K562 (cell line): ENCODE data around the gene KNTC1. TPM values are rescaled to one million over a fixed set of nuclear protein-coding genes. Genes with fewer than 3 reads are reported as not detected.
A peak's percentile ranks its signal among the peaks of the same experiment; 100 is the strongest.

ENCODE experiments used
- ATAC-seq: fragments of 200-7000 bp; cut with Tn5 transposase; 3 replicates; pipeline ENCODE4 v1.9.1; 2020; ENCODE audit warnings: moderate library complexity
- BruUV-seq: library from RNA; stranded (reverse); fragments of 400-500 nt; replicated peaks from 2 replicates; lab custom pipeline; 2021; lab: Mats Ljungman, UMichigan
- CTCF ChIA-PET: fragments of 300-600 bp; formaldehyde crosslinking; extraction: SDS; loops from one replicate; lab custom pipeline; 2021; ENCODE audit warnings: low intra/inter-chr PET ratio; lab: Yijun Ruan, JAX
- POLR2A ChIA-PET: fragments of 300-600, 350-650 bp; sonication (Branson Sonifier 250); formaldehyde crosslinking; extraction: SDS; loops from one replicate; lab custom pipeline; 2021; ENCODE audit warnings: antibody characterized with exemption, inconsistent platforms; lab: Yijun Ruan, JAX
- DNase-seq, 4 experiments: peaks; one replicate each; pipeline versions ENCODE4 v3.0.0 to v3.0.0-alpha.2; 2011 to 2018; ENCODE audit warnings: low spot score in 3 of 4, mixed read lengths in 3 of 4; ENCODE audit errors: extremely low read depth in 1 of 4
- FAIRE-seq: peaks from 2 replicates; lab custom pipeline; 2011; peaks lifted over from hg19 to GRCh38; lab: Jason Lieb, UNC
- H2AFZ ChIP-seq: 2 replicates; pipeline ENCODE4 v1.6.0; 2011; ENCODE audit warnings: low read depth, low read length, control low read depth, inconsistent platforms
- H3K27ac ChIP-seq: fragments of 200-600 bp; 3 replicates; pipeline ENCODE4 v1.8.0; 2011; ENCODE audit warnings: low read depth, mild to moderate bottlenecking, control low read depth, inconsistent platforms, low read length, moderate library complexity, mixed read lengths; ENCODE audit errors: extremely low read depth
- H3K27me3 ChIP-seq, 2 experiments: fragments of 300-600 bp in 1 of 2; 2 replicates in 1 of 2; 3 replicates in 1 of 2; pipeline versions ENCODE4 v1.6.0 to v1.8.0; 2011; ENCODE audit warnings: inconsistent platforms in 2 of 2, low read length in 2 of 2, mild to moderate bottlenecking in 1 of 2, mixed read lengths in 1 of 2, moderate library complexity in 1 of 2; ENCODE audit not compliant: control insufficient read depth in 2 of 2, insufficient read depth in 2 of 2
- H3K36me3 ChIP-seq: fragments of 300-600 bp; 3 replicates; pipeline ENCODE4 v1.8.0; 2011; ENCODE audit warnings: mild to moderate bottlenecking, low read length, inconsistent platforms; ENCODE audit not compliant: control insufficient read depth, insufficient read depth
- H3K4me1 ChIP-seq, 2 experiments: fragments of 200-600 bp in 1 of 2; replicated peaks in 1 of 2; 2 replicates in 1 of 2; 3 replicates in 1 of 2; pipeline versions ENCODE4 v1.5.1 to v1.8.0; 2011; ENCODE audit warnings: inconsistent platforms in 2 of 2, low read length in 2 of 2, mild to moderate bottlenecking in 1 of 2, mixed read lengths in 1 of 2, moderate library complexity in 1 of 2; ENCODE audit not compliant: control insufficient read depth in 2 of 2, insufficient read depth in 2 of 2
- H3K4me2 ChIP-seq: 2 replicates; pipeline ENCODE4 v1.6.1; 2011; ENCODE audit warnings: low read length, control low read depth, inconsistent platforms, mixed read lengths; ENCODE audit not compliant: insufficient read depth
- H3K4me3 ChIP-seq: fragments of 200-600 bp; sonication (generic), shearing (Covaris generic); 2 replicates; pipeline ENCODE4 v1.5.1; 2016; ENCODE audit warnings: control low read depth, inconsistent platforms
- H3K79me2 ChIP-seq: fragments of 200-600 bp; 3 replicates; pipeline ENCODE4 v1.8.0; 2011; ENCODE audit warnings: low read length, inconsistent platforms; ENCODE audit not compliant: control insufficient read depth, insufficient read depth
- H3K9ac ChIP-seq, 2 experiments: 2 replicates each; pipeline versions ENCODE4 v1.6.0 to v1.6.1; 2011; ENCODE audit warnings: low read depth in 2 of 2, low read length in 2 of 2, control low read depth in 1 of 2, inconsistent platforms in 1 of 2, mild to moderate bottlenecking in 1 of 2, mixed read lengths in 1 of 2; ENCODE audit not compliant: insufficient read depth in 1 of 2
- H3K9me1 ChIP-seq: one replicate; pipeline ENCODE4 v1.6.0; 2011; ENCODE audit warnings: inconsistent platforms, mild to moderate bottlenecking, low read length, moderate library complexity; ENCODE audit not compliant: control insufficient read depth, insufficient read depth
- H3K9me3 ChIP-seq: replicated peaks from 2 replicates; pipeline ENCODE4 v1.5.1; 2011; ENCODE audit warnings: low read depth, low read length, inconsistent platforms; ENCODE audit not compliant: control insufficient read depth, insufficient read depth
- H4K20me1 ChIP-seq: replicated peaks from 2 replicates; pipeline ENCODE4 v1.6.1; 2011; ENCODE audit warnings: low read length, inconsistent platforms, mixed read lengths; ENCODE audit not compliant: control insufficient read depth, insufficient read depth
- BACH1 ChIP-seq: fragments of 200-800 bp; sonication (Bioruptor generic); IDR thresholded peaks from 2 replicates; pipeline ENCODE4 v1.6.1; 2016; ENCODE audit warnings: missing genetic modification characterization, missing compliant biosample characterization
- ILF3 ChIP-seq: fragments of 450-650 bp; IDR thresholded peaks from 2 replicates; pipeline ENCODE4 v1.6.1; 2018; ENCODE audit warnings: antibody characterized with exemption, mild to moderate bottlenecking, moderate library complexity, borderline replicate concordance
- MXI1 ChIP-seq: IDR thresholded peaks from 2 replicates; pipeline ENCODE4 v1.6.1; 2011; ENCODE audit warnings: low read depth, mild to moderate bottlenecking, improper control_type of control experiment, low read length
- POLR2A ChIP-seq: fragments of 450-650 bp; conservative IDR thresholded peaks from 2 replicates; pipeline ENCODE4 v1.6.1; 2016
- POLR2AphosphoS2 ChIP-seq: IDR thresholded peaks from 2 replicates; pipeline ENCODE4 v1.6.1; 2012; ENCODE audit warnings: low read length, improper control_type of control experiment
- POLR2AphosphoS5 ChIP-seq: IDR thresholded peaks from 2 replicates; pipeline ENCODE4 v1.6.1; 2011; ENCODE audit warnings: mild to moderate bottlenecking, low read depth, low read length, moderate library complexity; ENCODE audit not compliant: control insufficient read depth, insufficient read depth
- POLR2B ChIP-seq: fragments of 450-650 bp; IDR thresholded peaks from 2 replicates; pipeline ENCODE4 v1.6.1; 2018; ENCODE audit warnings: low read depth; ENCODE audit not compliant: partially characterized antibody
- SMARCE1 ChIP-seq: fragments of 450-650 bp; IDR thresholded peaks from 2 replicates; pipeline ENCODE4 v1.7.1; 2016; ENCODE audit warnings: mild to moderate bottlenecking
- TOE1 ChIP-seq, 2 experiments: fragments of 450-650 bp in 1 of 2; sonication (generic) in 1 of 2; formaldehyde crosslinking in 1 of 2; IDR thresholded peaks; 2 replicates each; pipeline versions ENCODE4 v1.7.1 to v1.8.0; 2016 to 2022; ENCODE audit warnings: borderline replicate concordance in 2 of 2, mild to moderate bottlenecking in 2 of 2, antibody characterized with exemption in 1 of 2, inconsistent platforms in 1 of 2, low read depth in 1 of 2, missing genetic modification reagents in 1 of 2, moderate library complexity in 1 of 2
- ZEB2 ChIP-seq: fragments of 450-650 bp; IDR thresholded peaks from 2 replicates; pipeline ENCODE4 v1.6.1; 2016
- ZNF347 ChIP-seq: fragments of 450-650 bp; formaldehyde crosslinking; IDR thresholded peaks from 2 replicates; pipeline ENCODE4 v1.4.0; 2020; ENCODE audit warnings: low read depth, mild to moderate bottlenecking, moderate library complexity
- ZNF449 ChIP-seq: fragments of 250-450 bp; sonication (Bioruptor Pico); IDR thresholded peaks from 2 replicates; pipeline ENCODE4 v1.8.0; 2022; ENCODE audit warnings: moderate library complexity, mild to moderate bottlenecking, inconsistent platforms
- ZNF551 ChIP-seq: fragments of 250-450 bp; sonication (Bioruptor Pico); IDR thresholded peaks from 2 replicates; pipeline ENCODE4 v1.5.0; 2021; ENCODE audit warnings: mild to moderate bottlenecking, moderate library complexity
- WGBS: fragments of 100-300 bp; shearing (Covaris generic); methylation state at CpG from one replicate; pipeline ENCODE4 v1.1.6; 2016; ENCODE audit warnings: low coverage, mixed read lengths; ENCODE audit not compliant: insufficient coverage; ENCODE audit errors: missing lambda C conversion rate; 5-methylcytosine and 5-hydroxymethylcytosine counted together
- in situ Hi-C: fragments of 300-500 bp; cut with MboI; formaldehyde crosslinking; loops from 4 replicates; pipeline ENCODE4 v1.15.0; 2018; ENCODE audit warnings: inconsistent platforms, mixed read lengths
- intact Hi-C: fragments of 100-400 bp; cut with micrococcal nuclease; formaldehyde crosslinking; loops from 2 replicates; pipeline ENCODE4 v1.14.2; 2022
- polyA plus RNA-seq, 8 experiments: library from polyadenylated mRNA; depleted of rRNA in 4 of 8; stranded (reverse) in 5 of 8; unstranded in 3 of 8; fragments of >200 nt; fragmentation: Nextera tagmentation in 2 of 8; fragmentation: Illumina TruSeq in 1 of 8; extraction: Ambion mirVana in 2 of 8; extraction: Trizol in 1 of 8; gene quantifications; 2 replicates each; pipeline versions ENCODE4 v1.2.1 to v1.2.3, GENCODE V29; 2011 to 2014; ENCODE audit warnings: inconsistent platforms in 1 of 8, missing spikeins in 1 of 8
- total RNA-seq, 7 experiments: library from RNA; depleted of rRNA in 6 of 7; stranded (reverse); fragments of >200 nt in 6 of 7; fragmentation: Illumina TruSeq in 2 of 7; extraction: Trizol in 2 of 7; gene quantifications; 2 replicates each; pipeline versions ENCODE4 v1.2.1 to v1.2.3, GENCODE V29; 2011 to 2021; ENCODE audit warnings: low replicate concordance in 1 of 7
- TF ChIP-seq, protein P1 (sequence below): conservative IDR thresholded peaks from 2 replicates; pipeline ENCODE4 v1.6.1; 2011; ENCODE audit warnings: low read depth, mild to moderate bottlenecking, low read length; ENCODE audit not compliant: control insufficient read depth
- TF ChIP-seq, protein P2 (sequence below), 2 experiments: fragments of 450-650 bp in 1 of 2; IDR thresholded peaks; 2 replicates each; pipeline ENCODE4 v1.6.1; 2011 to 2017; ENCODE audit warnings: low read depth in 2 of 2, antibody characterized with exemption in 1 of 2, borderline replicate concordance in 1 of 2, low read length in 1 of 2, mild to moderate bottlenecking in 1 of 2, mixed read lengths in 1 of 2; ENCODE audit not compliant: control insufficient read depth in 1 of 2

KNTC1 gene
- total and polyA plus RNA-seq, 9 of the 15 experiments (the other 6 are each of a cell fraction or from before 2014, with no cell fraction given), result 38.9 to 135 (median 99.6) TPM

DNA sequence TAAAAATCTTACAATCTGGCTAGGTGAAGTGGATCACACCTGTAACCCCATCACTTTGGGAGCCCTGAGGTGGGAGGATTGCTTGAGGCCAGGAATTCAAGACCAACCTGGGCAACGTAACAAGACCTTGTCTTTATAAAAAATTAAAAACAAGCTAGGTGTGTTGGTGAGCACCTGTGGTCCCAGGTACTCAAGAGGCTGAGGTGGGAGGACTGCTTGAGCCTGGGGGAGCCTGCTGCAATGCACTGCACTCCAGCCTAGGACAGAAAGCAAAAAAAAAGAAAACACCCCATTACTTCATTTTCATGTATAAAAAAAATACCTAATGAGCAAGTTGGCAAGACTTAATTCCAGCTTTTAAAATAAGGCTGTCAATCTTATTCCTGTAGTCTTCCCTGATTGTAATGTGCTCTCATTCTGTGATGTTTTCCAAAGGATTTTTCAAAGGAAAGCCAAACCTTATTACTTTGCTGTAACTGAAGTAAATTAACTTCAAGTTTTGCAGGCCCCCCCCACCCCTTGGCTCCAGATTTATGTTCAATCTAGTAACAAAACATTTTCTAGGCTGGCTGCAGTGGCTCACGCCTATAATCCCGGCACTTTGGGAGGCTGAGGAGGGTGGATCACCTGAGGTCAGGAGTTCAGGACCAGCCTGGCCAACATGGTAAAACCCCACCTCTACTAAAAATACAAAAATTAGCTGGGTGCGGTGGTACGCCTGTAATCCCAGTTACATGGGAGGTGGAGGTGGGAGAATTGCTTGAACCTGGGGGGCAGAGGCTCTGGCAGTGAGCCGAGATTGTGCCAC, 23.1 kb upstream of the KNTC1 start:
- intact Hi-C loops, result no loop called here
- WGBS, result 82% methylated on average over 6 of the region's 6 CpGs
- TF ChIP-seq, protein P1, sequence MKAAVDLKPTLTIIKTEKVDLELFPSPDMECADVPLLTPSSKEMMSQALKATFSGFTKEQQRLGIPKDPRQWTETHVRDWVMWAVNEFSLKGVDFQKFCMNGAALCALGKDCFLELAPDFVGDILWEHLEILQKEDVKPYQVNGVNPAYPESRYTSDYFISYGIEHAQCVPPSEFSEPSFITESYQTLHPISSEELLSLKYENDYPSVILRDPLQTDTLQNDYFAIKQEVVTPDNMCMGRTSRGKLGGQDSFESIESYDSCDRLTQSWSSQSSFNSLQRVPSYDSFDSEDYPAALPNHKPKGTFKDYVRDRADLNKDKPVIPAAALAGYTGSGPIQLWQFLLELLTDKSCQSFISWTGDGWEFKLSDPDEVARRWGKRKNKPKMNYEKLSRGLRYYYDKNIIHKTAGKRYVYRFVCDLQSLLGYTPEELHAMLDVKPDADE, result no peak
- TF ChIP-seq ZNF347 (CRISPR knock-in tag), result no peak
- peak; percentile 48; the same call in 1 of the 2 replicates for TF ChIP-seq POLR2AphosphoS5
- TF ChIP-seq POLR2A, result peak; percentile 68
- no peak for TF ChIP-seq SMARCE1
- 0 out of 2 replicates have a peak, but pooled peaks have one; percentile 31 for TF ChIP-seq ILF3
- TF ChIP-seq, protein P2, sequence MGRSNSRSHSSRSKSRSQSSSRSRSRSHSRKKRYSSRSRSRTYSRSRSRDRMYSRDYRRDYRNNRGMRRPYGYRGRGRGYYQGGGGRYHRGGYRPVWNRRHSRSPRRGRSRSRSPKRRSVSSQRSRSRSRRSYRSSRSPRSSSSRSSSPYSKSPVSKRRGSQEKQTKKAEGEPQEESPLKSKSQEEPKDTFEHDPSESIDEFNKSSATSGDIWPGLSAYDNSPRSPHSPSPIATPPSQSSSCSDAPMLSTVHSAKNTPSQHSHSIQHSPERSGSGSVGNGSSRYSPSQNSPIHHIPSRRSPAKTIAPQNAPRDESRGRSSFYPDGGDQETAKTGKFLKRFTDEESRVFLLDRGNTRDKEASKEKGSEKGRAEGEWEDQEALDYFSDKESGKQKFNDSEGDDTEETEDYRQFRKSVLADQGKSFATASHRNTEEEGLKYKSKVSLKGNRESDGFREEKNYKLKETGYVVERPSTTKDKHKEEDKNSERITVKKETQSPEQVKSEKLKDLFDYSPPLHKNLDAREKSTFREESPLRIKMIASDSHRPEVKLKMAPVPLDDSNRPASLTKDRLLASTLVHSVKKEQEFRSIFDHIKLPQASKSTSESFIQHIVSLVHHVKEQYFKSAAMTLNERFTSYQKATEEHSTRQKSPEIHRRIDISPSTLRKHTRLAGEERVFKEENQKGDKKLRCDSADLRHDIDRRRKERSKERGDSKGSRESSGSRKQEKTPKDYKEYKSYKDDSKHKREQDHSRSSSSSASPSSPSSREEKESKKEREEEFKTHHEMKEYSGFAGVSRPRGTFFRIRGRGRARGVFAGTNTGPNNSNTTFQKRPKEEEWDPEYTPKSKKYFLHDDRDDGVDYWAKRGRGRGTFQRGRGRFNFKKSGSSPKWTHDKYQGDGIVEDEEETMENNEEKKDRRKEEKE (IDR thresholded peaks at IDR 0.05; ENCODE audit: borderline replicate concordance in 1 of 2, control insufficient read depth in 1 of 2, low read depth in 2 of 2, low read length in 1 of 2), result no peak
- no peak for TF ChIP-seq MXI1
- TF ChIP-seq TOE1 (IDR thresholded peaks at IDR 0.05; ENCODE audit: borderline replicate concordance), result peak; percentile 34; the same call in 1 of the 2 replicates
- TF ChIP-seq TOE1 (CRISPR knock-in tag; IDR thresholded peaks at IDR 0.05; ENCODE audit: borderline replicate concordance, low read depth), result no peak
- peak; percentile 22; the same call in 1 of the 2 replicates for TF ChIP-seq POLR2AphosphoS2
- TF ChIP-seq ZNF449 (CRISPR knock-in tag), result no peak
- TF ChIP-seq BACH1, result no peak
- TF ChIP-seq ZEB2, result peak; percentile 51; the same call in 1 of the 2 replicates
- TF ChIP-seq ZNF551, result peak; percentile 65; the same call in 1 of the 2 replicates
- peak; percentile 59 for TF ChIP-seq POLR2B

More for the DNA sequence above, 23.1 kb upstream of the KNTC1 start:
- no peak overlapping the region for H2AFZ ChIP-seq
- H3K9me1 ChIP-seq, result no peaks in the 10 kb centered on the region
- CTCF ChIA-PET, result no interaction called here
- POLR2A ChIA-PET, result interaction anchor here (0.6 to 8.1 kb wide), 11 partner anchors 7 to 306 kb away, joined by 3 to 96 read pairs (median 4); partner anchors contain the start of genes KNTC1 and RSRC2
- no peaks in the 10 kb centered on the region for H4K20me1 ChIP-seq
- H3K27me3 ChIP-seq, result no peaks in the 10 kb centered on the region
- H3K4me2 ChIP-seq, result no peak overlapping the region
- H3K27ac ChIP-seq, result no peak overlapping the region
- FAIRE-seq (no peak), ATAC-seq (no peak), DNase-seq (no peak)
- no peak overlapping the region for H3K4me3 ChIP-seq
- H3K79me2 ChIP-seq, result peaks cover 17% of the 10 kb centered on the region
- in situ Hi-C loops, result no loop called here
- H3K36me3 ChIP-seq, result peaks cover 59% of the 10 kb centered on the region
- peaks cover 4 to 6% of the 10 kb centered on the region in 2 experiments; a peak in 3 of 5 replicates for H3K4me1 ChIP-seq
- BruUV-seq, result no TSS peak
- no peak overlapping the region for H3K9ac ChIP-seq
- H3K9me3 ChIP-seq, result no peaks in the 10 kb centered on the region
